HEK293 (cell line): ENCODE data around the gene CENPH.
A peak's percentile ranks its signal among the peaks of the same experiment; 100 is the strongest.

Experiments used
- GFI1B ChIP-seq: fragments of 450-650 bp; formaldehyde crosslinking; IDR thresholded peaks from 2 replicates; pipeline ENCODE4 v1.5.1; 2016; ENCODE audit warnings: missing biosample characterization, missing genetic modification characterization
- GLIS2 ChIP-seq: fragments of 450-650 bp; formaldehyde crosslinking; IDR thresholded peaks from 2 replicates; pipeline ENCODE4 v1.5.1; 2016; ENCODE audit warnings: missing biosample characterization, missing genetic modification characterization
- KLF8 ChIP-seq: fragments of 450-650 bp; formaldehyde crosslinking; IDR thresholded peaks from 2 replicates; pipeline ENCODE4 v1.5.1; 2016; ENCODE audit warnings: missing biosample characterization, missing genetic modification characterization
- PRDM6 ChIP-seq: fragments of 450-650 bp; formaldehyde crosslinking; IDR thresholded peaks from 2 replicates; pipeline ENCODE4 v1.5.1; 2017; ENCODE audit warnings: missing biosample characterization, missing genetic modification characterization
- SCRT2 ChIP-seq: fragments of 450-650 bp; formaldehyde crosslinking; IDR thresholded peaks from 2 replicates; pipeline ENCODE4 v1.5.1; 2016; ENCODE audit warnings: missing biosample characterization, missing genetic modification characterization
- SP2 ChIP-seq: fragments of 450-650 bp; formaldehyde crosslinking; IDR thresholded peaks from 2 replicates; pipeline ENCODE4 v1.5.1; 2016; ENCODE audit warnings: missing biosample characterization, missing genetic modification characterization
- TRIM28 ChIP-seq: IDR thresholded peaks from 2 replicates; pipeline ENCODE4 v1.6.1; 2011; ENCODE audit warnings: low read length, control low read depth, borderline replicate concordance
- YY1 ChIP-seq: fragments of 450-650 bp; formaldehyde crosslinking; IDR thresholded peaks from 2 replicates; pipeline ENCODE4 v1.5.1; 2018; ENCODE audit warnings: missing biosample characterization, missing genetic modification characterization
- YY2 ChIP-seq: fragments of 450-650 bp; formaldehyde crosslinking; IDR thresholded peaks from 2 replicates; pipeline ENCODE4 v1.5.1; 2016; ENCODE audit warnings: missing biosample characterization, missing genetic modification characterization
- ZBTB17 ChIP-seq: fragments of 450-650 bp; formaldehyde crosslinking; IDR thresholded peaks from 2 replicates; pipeline ENCODE4 v1.5.1; 2016; ENCODE audit warnings: missing biosample characterization, missing genetic modification characterization
- ZNF10 ChIP-seq: fragments of 450-650 bp; formaldehyde crosslinking; IDR thresholded peaks from 2 replicates; pipeline ENCODE4 v1.5.1; 2017; ENCODE audit warnings: missing biosample characterization, missing genetic modification characterization
- ZNF112 ChIP-seq: fragments of 450-650 bp; formaldehyde crosslinking; IDR thresholded peaks from 2 replicates; pipeline ENCODE4 v1.5.0; 2017; ENCODE audit warnings: missing biosample characterization, missing genetic modification characterization
- ZNF114 ChIP-seq: fragments of 450-650 bp; formaldehyde crosslinking; IDR thresholded peaks from 2 replicates; pipeline ENCODE4 v1.5.0; 2017; ENCODE audit warnings: missing biosample characterization, missing genetic modification characterization
- ZNF155 ChIP-seq: fragments of 450-650 bp; formaldehyde crosslinking; IDR thresholded peaks from 2 replicates; pipeline ENCODE4 v1.5.1; 2016; ENCODE audit warnings: missing biosample characterization, missing genetic modification characterization
- ZNF2 ChIP-seq: fragments of 450-650 bp; formaldehyde crosslinking; IDR thresholded peaks from 2 replicates; pipeline ENCODE4 v1.5.1; 2016; ENCODE audit warnings: missing biosample characterization, missing genetic modification characterization
- ZNF223 ChIP-seq: fragments of 450-650 bp; formaldehyde crosslinking; IDR thresholded peaks from 2 replicates; pipeline ENCODE4 v1.5.1; 2016; ENCODE audit warnings: missing biosample characterization, missing genetic modification characterization
- ZNF302 ChIP-seq: fragments of 450-650 bp; formaldehyde crosslinking; IDR thresholded peaks from 2 replicates; pipeline ENCODE4 v1.5.1; 2016; ENCODE audit warnings: missing biosample characterization, missing genetic modification characterization, low read depth
- ZNF311 ChIP-seq: fragments of 450-650 bp; formaldehyde crosslinking; IDR thresholded peaks from 2 replicates; pipeline ENCODE4 v1.5.1; 2017; ENCODE audit warnings: missing biosample characterization, missing genetic modification characterization, borderline replicate concordance
- ZNF391 ChIP-seq: fragments of 450-650 bp; formaldehyde crosslinking; IDR thresholded peaks from 2 replicates; pipeline ENCODE4 v1.5.1; 2016; ENCODE audit warnings: low read depth, missing biosample characterization, missing genetic modification characterization, borderline replicate concordance
- ZNF394 ChIP-seq: fragments of 450-650 bp; formaldehyde crosslinking; IDR thresholded peaks from 2 replicates; pipeline ENCODE4 v1.5.1; 2016; ENCODE audit warnings: missing biosample characterization, missing genetic modification characterization, mild to moderate bottlenecking, moderate library complexity, borderline replicate concordance
- ZNF501 ChIP-seq: fragments of 450-650 bp; formaldehyde crosslinking; IDR thresholded peaks from 2 replicates; pipeline ENCODE4 v1.5.1; 2016; ENCODE audit warnings: missing biosample characterization, missing genetic modification characterization
- ZNF600 ChIP-seq: fragments of 450-650 bp; formaldehyde crosslinking; IDR thresholded peaks from 2 replicates; pipeline ENCODE4 v1.5.1; 2016; ENCODE audit warnings: missing biosample characterization, missing genetic modification characterization
- ZNF623 ChIP-seq: fragments of 450-650 bp; formaldehyde crosslinking; IDR thresholded peaks from 2 replicates; pipeline ENCODE4 v1.5.1; 2016; ENCODE audit warnings: missing biosample characterization, missing genetic modification characterization
- ZNF664 ChIP-seq: fragments of 450-650 bp; formaldehyde crosslinking; IDR thresholded peaks from 2 replicates; pipeline ENCODE4 v1.5.1; 2016; ENCODE audit warnings: missing biosample characterization, missing genetic modification characterization
- ZNF677 ChIP-seq: fragments of 450-650 bp; IDR thresholded peaks from 2 replicates; pipeline ENCODE4 v1.5.0; 2018; ENCODE audit warnings: missing biosample characterization, mild to moderate bottlenecking, missing genetic modification characterization, moderate library complexity
- ZNF76 ChIP-seq: fragments of 450-650 bp; formaldehyde crosslinking; IDR thresholded peaks from 2 replicates; pipeline ENCODE4; 2016; ENCODE audit warnings: low read depth, missing biosample characterization, missing genetic modification characterization, borderline replicate concordance
- ZNF785 ChIP-seq: fragments of 450-650 bp; formaldehyde crosslinking; IDR thresholded peaks from 2 replicates; pipeline ENCODE4 v1.5.1; 2016; ENCODE audit warnings: missing biosample characterization, missing genetic modification characterization
- ZNF792 ChIP-seq: fragments of 450-650 bp; formaldehyde crosslinking; IDR thresholded peaks from 2 replicates; pipeline ENCODE4 v1.5.1; 2016; ENCODE audit warnings: missing biosample characterization, missing genetic modification characterization
- TF ChIP-seq, protein P1 (sequence below): fragments of 450-650 bp; formaldehyde crosslinking; IDR thresholded peaks from 2 replicates; pipeline ENCODE4 v1.5.1; 2016; ENCODE audit warnings: missing biosample characterization, missing genetic modification characterization, borderline replicate concordance
- TF ChIP-seq, protein P2 (sequence below): fragments of 450-650 bp; formaldehyde crosslinking; IDR thresholded peaks from 2 replicates; pipeline ENCODE4 v1.5.1; 2017; ENCODE audit warnings: missing biosample characterization, missing genetic modification characterization

Gene CENPH

GRCh38 chr5:69234457-69235268, 45.3 kb downstream of the CENPH start, which contains the start of gene CDK7 (continued):
- TF ChIP-seq ZBTB17 (peak; percentile 94), ZNF600 (tag by site-specific recombination) (peak; percentile 68; the same call in 1 of the 2 replicates), ZNF114 (no peak), GFI1B (tag by site-specific recombination) (no peak), ZNF2 (tag by site-specific recombination) (peak; percentile 74), ZNF501 (peak; percentile 74; the same call in 1 of the 2 replicates), YY1 (peak; percentile 89), GLIS2 (peak; percentile 81), ZNF391 (peak; percentile 47; the same call in 1 of the 2 replicates), ZNF76 (tag by site-specific recombination) (peak; percentile 23; the same call in 1 of the 2 replicates), ZNF311 (no peak), ZNF155 (no peak), ZNF10 (tag by site-specific recombination) (peak; percentile 54; the same call in 1 of the 2 replicates), TRIM28 (no peak), ZNF223 (tag by site-specific recombination) (no peak), ZNF302 (no peak), KLF8 (peak; percentile 79; the same call in 1 of the 2 replicates), YY2 (peak; percentile 80), ZNF677 (tag by site-specific recombination) (no peak), ZNF394 (tag by site-specific recombination) (peak; percentile 49; the same call in 1 of the 2 replicates), PRDM6 (tag by site-specific recombination) (no peak), ZNF112 (tag by site-specific recombination) (no peak), ZNF623 (no peak), ZNF792 (tag by site-specific recombination) (no peak), ZNF664 (tag by site-specific recombination) (no peak), SCRT2 (peak; percentile 42), SP2 (tag by site-specific recombination) (peak; percentile 90), ZNF785 (tag by site-specific recombination) (no peak)
- TF ChIP-seq, protein P1, sequence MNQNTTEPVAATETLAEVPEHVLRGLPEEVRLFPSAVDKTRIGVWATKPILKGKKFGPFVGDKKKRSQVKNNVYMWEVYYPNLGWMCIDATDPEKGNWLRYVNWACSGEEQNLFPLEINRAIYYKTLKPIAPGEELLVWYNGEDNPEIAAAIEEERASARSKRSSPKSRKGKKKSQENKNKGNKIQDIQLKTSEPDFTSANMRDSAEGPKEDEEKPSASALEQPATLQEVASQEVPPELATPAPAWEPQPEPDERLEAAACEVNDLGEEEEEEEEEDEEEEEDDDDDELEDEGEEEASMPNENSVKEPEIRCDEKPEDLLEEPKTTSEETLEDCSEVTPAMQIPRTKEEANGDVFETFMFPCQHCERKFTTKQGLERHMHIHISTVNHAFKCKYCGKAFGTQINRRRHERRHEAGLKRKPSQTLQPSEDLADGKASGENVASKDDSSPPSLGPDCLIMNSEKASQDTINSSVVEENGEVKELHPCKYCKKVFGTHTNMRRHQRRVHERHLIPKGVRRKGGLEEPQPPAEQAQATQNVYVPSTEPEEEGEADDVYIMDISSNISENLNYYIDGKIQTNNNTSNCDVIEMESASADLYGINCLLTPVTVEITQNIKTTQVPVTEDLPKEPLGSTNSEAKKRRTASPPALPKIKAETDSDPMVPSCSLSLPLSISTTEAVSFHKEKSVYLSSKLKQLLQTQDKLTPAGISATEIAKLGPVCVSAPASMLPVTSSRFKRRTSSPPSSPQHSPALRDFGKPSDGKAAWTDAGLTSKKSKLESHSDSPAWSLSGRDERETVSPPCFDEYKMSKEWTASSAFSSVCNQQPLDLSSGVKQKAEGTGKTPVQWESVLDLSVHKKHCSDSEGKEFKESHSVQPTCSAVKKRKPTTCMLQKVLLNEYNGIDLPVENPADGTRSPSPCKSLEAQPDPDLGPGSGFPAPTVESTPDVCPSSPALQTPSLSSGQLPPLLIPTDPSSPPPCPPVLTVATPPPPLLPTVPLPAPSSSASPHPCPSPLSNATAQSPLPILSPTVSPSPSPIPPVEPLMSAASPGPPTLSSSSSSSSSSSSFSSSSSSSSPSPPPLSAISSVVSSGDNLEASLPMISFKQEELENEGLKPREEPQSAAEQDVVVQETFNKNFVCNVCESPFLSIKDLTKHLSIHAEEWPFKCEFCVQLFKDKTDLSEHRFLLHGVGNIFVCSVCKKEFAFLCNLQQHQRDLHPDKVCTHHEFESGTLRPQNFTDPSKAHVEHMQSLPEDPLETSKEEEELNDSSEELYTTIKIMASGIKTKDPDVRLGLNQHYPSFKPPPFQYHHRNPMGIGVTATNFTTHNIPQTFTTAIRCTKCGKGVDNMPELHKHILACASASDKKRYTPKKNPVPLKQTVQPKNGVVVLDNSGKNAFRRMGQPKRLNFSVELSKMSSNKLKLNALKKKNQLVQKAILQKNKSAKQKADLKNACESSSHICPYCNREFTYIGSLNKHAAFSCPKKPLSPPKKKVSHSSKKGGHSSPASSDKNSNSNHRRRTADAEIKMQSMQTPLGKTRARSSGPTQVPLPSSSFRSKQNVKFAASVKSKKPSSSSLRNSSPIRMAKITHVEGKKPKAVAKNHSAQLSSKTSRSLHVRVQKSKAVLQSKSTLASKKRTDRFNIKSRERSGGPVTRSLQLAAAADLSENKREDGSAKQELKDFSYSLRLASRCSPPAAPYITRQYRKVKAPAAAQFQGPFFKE (tag by site-specific recombination): no peak
- TF ChIP-seq, protein P2, sequence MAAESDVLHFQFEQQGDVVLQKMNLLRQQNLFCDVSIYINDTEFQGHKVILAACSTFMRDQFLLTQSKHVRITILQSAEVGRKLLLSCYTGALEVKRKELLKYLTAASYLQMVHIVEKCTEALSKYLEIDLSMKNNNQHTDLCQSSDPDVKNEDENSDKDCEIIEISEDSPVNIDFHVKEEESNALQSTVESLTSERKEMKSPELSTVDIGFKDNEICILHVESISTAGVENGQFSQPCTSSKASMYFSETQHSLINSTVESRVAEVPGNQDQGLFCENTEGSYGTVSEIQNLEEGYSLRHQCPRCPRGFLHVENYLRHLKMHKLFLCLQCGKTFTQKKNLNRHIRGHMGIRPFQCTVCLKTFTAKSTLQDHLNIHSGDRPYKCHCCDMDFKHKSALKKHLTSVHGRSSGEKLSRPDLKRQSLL (tag by site-specific recombination): peak; percentile 92
